ENCODE data around the gene MSH4.

- TF ChIP-seq CTCF (IDR thresholded peaks at IDR 0.05) (no peak), EZH2phosphoT487 (IDR thresholded peaks at IDR 0.05) (no peak), EZH2 (IDR thresholded peaks at IDR 0.05) (no peak)
These were observed 39.9 kb downstream of the MSH4 start for GRCh38 chr1:75836528-75837100.
